T-helper 2 cell treated with Interferon-gamma antibody and Interleukin-4, amounts not matched to agents 5 μg/mL and 100 μg/mL, for 36 hours (primary cell): Measurements from ENCODE around the gene SNRK.

Source experiments
- DNase-seq: peaks from one replicate; pipeline ENCODE4 v3.0.0; 2021; ENCODE audit warnings: low spot score
- H3K27ac Mint-ChIP-seq: one replicate; pipeline ENCODE4 v1.8.0; 2021; ENCODE audit warnings: mild to moderate bottlenecking, mixed read lengths
- H3K27me3 Mint-ChIP-seq: one replicate; pipeline ENCODE4 v1.8.0; 2021; ENCODE audit warnings: low read depth, mixed read lengths
- H3K36me3 Mint-ChIP-seq: one replicate; pipeline ENCODE4 v1.8.0; 2021; ENCODE audit warnings: low read depth, mixed read lengths
- H3K4me1 Mint-ChIP-seq: one replicate; pipeline ENCODE4 v1.8.0; 2021; ENCODE audit warnings: low read depth, mixed read lengths
- H3K4me3 Mint-ChIP-seq: one replicate; pipeline ENCODE4 v1.8.0; 2022; ENCODE audit warnings: mild to moderate bottlenecking, moderate library complexity, mixed read lengths
- H3K9me3 Mint-ChIP-seq: one replicate; pipeline ENCODE4 v1.8.0; 2021; ENCODE audit warnings: mixed read lengths

Gene SNRK

GRCh38 chr3:43391621-43392020, 105.3 kb downstream of the SNRK start:
- H3K27me3 Mint-ChIP-seq, result peaks cover 2% of the 10 kb centered on the region
- peaks cover 37% of the 10 kb centered on the region for H3K4me1 Mint-ChIP-seq
- no peak overlapping the region for H3K27ac Mint-ChIP-seq
- no peak for DNase-seq
- H3K9me3 Mint-ChIP-seq, result peaks cover 6% of the 10 kb centered on the region
- H3K4me3 Mint-ChIP-seq, result no peak overlapping the region
- peaks cover 6% of the 10 kb centered on the region for H3K36me3 Mint-ChIP-seq

- Mint-ChIP-seq H3K27me3 (peaks cover 6% of the 10 kb centered on the region), H3K27ac (no peak overlapping the region), H3K9me3 (peaks cover 6% of the 10 kb centered on the region), H3K4me1 (peaks cover 25% of the 10 kb centered on the region), H3K4me3 (no peak overlapping the region), H3K36me3 (peaks cover 6% of the 10 kb centered on the region)
- no peak for DNase-seq
Observed at GRCh38 chr3:43394041-43394554, 107.8 kb downstream of the SNRK start.

- Mint-ChIP-seq H3K4me1 (peaks cover 4% of the 10 kb centered on the region), H3K27me3 (peaks cover 22% of the 10 kb centered on the region), H3K36me3 (no peaks in the 10 kb centered on the region), H3K9me3 (no peaks in the 10 kb centered on the region), H3K27ac (no peak overlapping the region), H3K4me3 (no peak overlapping the region)
- DNase-seq, result no peak
Observed at GRCh38 chr3:43399034-43399433, 112.7 kb downstream of the SNRK start.

- no peak overlapping the region for H3K27ac Mint-ChIP-seq
- H3K27me3 Mint-ChIP-seq, result peaks cover 22% of the 10 kb centered on the region
- H3K4me1 Mint-ChIP-seq, result no peaks in the 10 kb centered on the region
- H3K9me3 Mint-ChIP-seq, result no peaks in the 10 kb centered on the region
- no peaks in the 10 kb centered on the region for H3K36me3 Mint-ChIP-seq
- no peak overlapping the region for H3K4me3 Mint-ChIP-seq
- no peak for DNase-seq
Observed at GRCh38 chr3:43400167-43400566, 113.8 kb downstream of the SNRK start.
